GM12878 (cell line): ENCODE data around the gene FZR1. TPM values are rescaled to one million over a fixed set of nuclear protein-coding genes. Genes with fewer than 3 reads are reported as not detected.

ENCODE experiments used
- polyA plus RNA-seq, 11 experiments: library from polyadenylated mRNA; depleted of rRNA in 4 of 11; unstranded in 6 of 11; stranded (reverse) in 5 of 11; fragments of >200 nt; fragmentation: Nextera tagmentation in 4 of 11; fragmentation: Illumina TruSeq in 1 of 11; extraction: Ambion mirVana in 4 of 11; extraction: Trizol in 1 of 11; gene quantifications; 1 replicate in 1 of 11; 2 replicates in 10 of 11; pipeline versions ENCODE4 v1.2.1 to v1.2.3, GENCODE V29; 2011 to 2016; ENCODE audit warnings: inconsistent platforms in 2 of 11, missing spikeins in 2 of 11, low read depth in 1 of 11
- small RNA-seq: library from RNA; depleted of rRNA; stranded (forward); fragments of <200 nt; gene quantifications from one replicate; pipeline ENCODE3, GENCODE V24; 2014
- total RNA-seq, 4 experiments: library from RNA; depleted of rRNA in 3 of 4; stranded (reverse); fragments of >200 nt in 3 of 4; fragmentation: Illumina TruSeq in 1 of 4; extraction: Trizol in 1 of 4; gene quantifications; 2 replicates each; pipeline versions ENCODE4 v1.2.1 to v1.2.3, GENCODE V29; 2013 to 2021

FZR1 gene
- total and polyA plus RNA-seq, 10 of the 15 experiments (the other 5 are each of a cell fraction or from before 2014, with no cell fraction given), result 0.11 to 44.2 (median 29.3) TPM

Small RNA genes lying within 50 kb of the gene (small RNA-seq; reads per million reads assigned to genes)
- gene AC005786.1 (not detected), gene RF00212 (not detected)

Other genes with a start within 250 kb of the FZR1 start
Only the 7 nearest of the 12 such genes appear.
- gene SMIM24, start 25.8 kb upstream of the FZR1 start, total RNA-seq (2014; rRNA removed), result 0.17 TPM in 1 of 2 replicates, not detected in the other
- gene SMIM24, start 25.8 kb upstream of the FZR1 start, total RNA-seq (2014; rRNA removed; fragmentation: Illumina TruSeq; extraction: Trizol), result 0.41 TPM in 1 of 2 replicates, not detected in the other
- 0.36 TPM in 1 of 2 replicates, not detected in the other for gene SMIM24, start 25.8 kb upstream of the FZR1 start, total RNA-seq (2021)
- gene SMIM24, start 25.8 kb upstream of the FZR1 start, polyA plus RNA-seq (2011; rRNA removed), result 0.22 TPM in 1 of 2 replicates, not detected in the other
- gene SMIM24, start 25.8 kb upstream of the FZR1 start, polyA plus RNA-seq (2014; fragmentation: Illumina TruSeq; extraction: Trizol), result 0.24 TPM in 1 of 2 replicates, not detected in the other
- gene SMIM24, start 25.8 kb upstream of the FZR1 start, polyA plus RNA-seq (2014; fragmentation: Nextera tagmentation; extraction: Ambion mirVana), result under 1 TPM; 0.14 to 0.44 TPM
- gene SMIM24, start 25.8 kb upstream of the FZR1 start, polyA plus RNA-seq (2014; rRNA removed), result not detected in 2 replicates
- not detected for gene SMIM24, start 25.8 kb upstream of the FZR1 start, polyA plus RNA-seq (2016; fragmentation: Nextera tagmentation; extraction: Ambion mirVana)
- gene SMIM44, start 22.9 kb upstream of the FZR1 start, total RNA-seq (2014; rRNA removed), result not detected in 2 replicates
- not detected in 2 replicates for gene SMIM44, start 22.9 kb upstream of the FZR1 start, total RNA-seq (2014; rRNA removed; fragmentation: Illumina TruSeq; extraction: Trizol)
- not detected in 2 replicates for gene SMIM44, start 22.9 kb upstream of the FZR1 start, total RNA-seq (2021)
- not detected in 2 replicates for gene SMIM44, start 22.9 kb upstream of the FZR1 start, polyA plus RNA-seq (2011; rRNA removed)
- gene SMIM44, start 22.9 kb upstream of the FZR1 start, polyA plus RNA-seq (2014; fragmentation: Illumina TruSeq; extraction: Trizol), result not detected in 2 replicates
- not detected for gene SMIM44, start 22.9 kb upstream of the FZR1 start, polyA plus RNA-seq (2014; fragmentation: Nextera tagmentation; extraction: Ambion mirVana)
- gene SMIM44, start 22.9 kb upstream of the FZR1 start, polyA plus RNA-seq (2014; rRNA removed), result not detected in 2 replicates
- gene SMIM44, start 22.9 kb upstream of the FZR1 start, polyA plus RNA-seq (2016; fragmentation: Nextera tagmentation; extraction: Ambion mirVana), result not detected
- 20.2 and 25.4 TPM in 2 replicates for gene DOHH, start 5.6 kb upstream of the FZR1 start, total RNA-seq (2014; rRNA removed)
- gene DOHH, start 5.6 kb upstream of the FZR1 start, total RNA-seq (2014; rRNA removed; fragmentation: Illumina TruSeq; extraction: Trizol), result 2.6 and 3.0 TPM in 2 replicates
- 17.7 and 19.3 TPM in 2 replicates for gene DOHH, start 5.6 kb upstream of the FZR1 start, total RNA-seq (2021)
- gene DOHH, start 5.6 kb upstream of the FZR1 start, polyA plus RNA-seq (2011; rRNA removed), result 1.8 and 4.0 TPM in 2 replicates
- 0.22 and 0.48 TPM in 2 replicates for gene DOHH, start 5.6 kb upstream of the FZR1 start, polyA plus RNA-seq (2014; fragmentation: Illumina TruSeq; extraction: Trizol)
- gene DOHH, start 5.6 kb upstream of the FZR1 start, polyA plus RNA-seq (2014; fragmentation: Nextera tagmentation; extraction: Ambion mirVana), result under 1 TPM; 0.11 to 0.38 TPM
- 19.7 and 24.6 TPM in 2 replicates for gene DOHH, start 5.6 kb upstream of the FZR1 start, polyA plus RNA-seq (2014; rRNA removed)
- 10 to 100 TPM; 23.5 to 28.6 TPM for gene DOHH, start 5.6 kb upstream of the FZR1 start, polyA plus RNA-seq (2016; fragmentation: Nextera tagmentation; extraction: Ambion mirVana)
- not detected in 2 replicates for gene TEKTIP1, start 32.9 kb downstream of the FZR1 start, total RNA-seq (2014; rRNA removed)
- gene TEKTIP1, start 32.9 kb downstream of the FZR1 start, total RNA-seq (2014; rRNA removed; fragmentation: Illumina TruSeq; extraction: Trizol), result not detected in 2 replicates
- 1.7 and 2.6 TPM in 2 replicates for gene TEKTIP1, start 32.9 kb downstream of the FZR1 start, total RNA-seq (2021)
- 0.18 TPM in 1 of 2 replicates, not detected in the other for gene TEKTIP1, start 32.9 kb downstream of the FZR1 start, polyA plus RNA-seq (2011; rRNA removed)
- not detected in 2 replicates for gene TEKTIP1, start 32.9 kb downstream of the FZR1 start, polyA plus RNA-seq (2014; fragmentation: Illumina TruSeq; extraction: Trizol)
- not detected for gene TEKTIP1, start 32.9 kb downstream of the FZR1 start, polyA plus RNA-seq (2014; fragmentation: Nextera tagmentation; extraction: Ambion mirVana)
- gene TEKTIP1, start 32.9 kb downstream of the FZR1 start, polyA plus RNA-seq (2014; rRNA removed), result 0.69 and 1.1 TPM in 2 replicates
- under 1 TPM; 0.45 to 0.60 TPM for gene TEKTIP1, start 32.9 kb downstream of the FZR1 start, polyA plus RNA-seq (2016; fragmentation: Nextera tagmentation; extraction: Ambion mirVana)
- gene MFSD12, start 51.3 kb downstream of the FZR1 start, total RNA-seq (2014; rRNA removed), result 49.1 and 50.5 TPM in 2 replicates
- 14.2 and 15.3 TPM in 2 replicates for gene MFSD12, start 51.3 kb downstream of the FZR1 start, total RNA-seq (2014; rRNA removed; fragmentation: Illumina TruSeq; extraction: Trizol)
- 56.3 and 65.9 TPM in 2 replicates for gene MFSD12, start 51.3 kb downstream of the FZR1 start, total RNA-seq (2021)
- gene MFSD12, start 51.3 kb downstream of the FZR1 start, polyA plus RNA-seq (2011; rRNA removed), result 8.4 and 18.2 TPM in 2 replicates
- gene MFSD12, start 51.3 kb downstream of the FZR1 start, polyA plus RNA-seq (2014; fragmentation: Illumina TruSeq; extraction: Trizol), result 6.6 and 13.8 TPM in 2 replicates
- gene MFSD12, start 51.3 kb downstream of the FZR1 start, polyA plus RNA-seq (2014; fragmentation: Nextera tagmentation; extraction: Ambion mirVana), result 1 to 10 TPM in 1 of 2 experiments, under 1 TPM in 1; 0.58 to 1.9 TPM
- gene MFSD12, start 51.3 kb downstream of the FZR1 start, polyA plus RNA-seq (2014; rRNA removed), result 53.8 and 71.4 TPM in 2 replicates
- 10 to 100 TPM in 1 of 2 experiments, 1 to 10 TPM in 1; 7.3 to 25.0 TPM for gene MFSD12, start 51.3 kb downstream of the FZR1 start, polyA plus RNA-seq (2016; fragmentation: Nextera tagmentation; extraction: Ambion mirVana)
- 62.9 and 68.5 TPM in 2 replicates for gene HMG20B, start 66.6 kb downstream of the FZR1 start, total RNA-seq (2014; rRNA removed)
- gene HMG20B, start 66.6 kb downstream of the FZR1 start, total RNA-seq (2014; rRNA removed; fragmentation: Illumina TruSeq; extraction: Trizol), result 21.8 and 22.5 TPM in 2 replicates
- 80.9 and 86.4 TPM in 2 replicates for gene HMG20B, start 66.6 kb downstream of the FZR1 start, total RNA-seq (2021)
- gene HMG20B, start 66.6 kb downstream of the FZR1 start, polyA plus RNA-seq (2011; rRNA removed), result 22.7 and 30.4 TPM in 2 replicates
- gene HMG20B, start 66.6 kb downstream of the FZR1 start, polyA plus RNA-seq (2014; fragmentation: Illumina TruSeq; extraction: Trizol), result 7.8 and 12.9 TPM in 2 replicates
- 1 to 10 TPM in 1 of 2 experiments, under 1 TPM in 1; 0.37 to 1.8 TPM for gene HMG20B, start 66.6 kb downstream of the FZR1 start, polyA plus RNA-seq (2014; fragmentation: Nextera tagmentation; extraction: Ambion mirVana)
- gene HMG20B, start 66.6 kb downstream of the FZR1 start, polyA plus RNA-seq (2014; rRNA removed), result 92.7 and 104 TPM in 2 replicates
- gene HMG20B, start 66.6 kb downstream of the FZR1 start, polyA plus RNA-seq (2016; fragmentation: Nextera tagmentation; extraction: Ambion mirVana), result 10 to 100 TPM; 63.6 to 69.1 TPM
- gene GIPC3, start 79.2 kb downstream of the FZR1 start, total RNA-seq (2014; rRNA removed), result not detected in 2 replicates
- not detected in 2 replicates for gene GIPC3, start 79.2 kb downstream of the FZR1 start, total RNA-seq (2014; rRNA removed; fragmentation: Illumina TruSeq; extraction: Trizol)
- not detected in 2 replicates for gene GIPC3, start 79.2 kb downstream of the FZR1 start, total RNA-seq (2021)
- not detected in 2 replicates for gene GIPC3, start 79.2 kb downstream of the FZR1 start, polyA plus RNA-seq (2011; rRNA removed)
- gene GIPC3, start 79.2 kb downstream of the FZR1 start, polyA plus RNA-seq (2014; fragmentation: Illumina TruSeq; extraction: Trizol), result not detected in 2 replicates
- not detected for gene GIPC3, start 79.2 kb downstream of the FZR1 start, polyA plus RNA-seq (2014; fragmentation: Nextera tagmentation; extraction: Ambion mirVana)
- gene GIPC3, start 79.2 kb downstream of the FZR1 start, polyA plus RNA-seq (2014; rRNA removed), result not detected in 2 replicates
- gene GIPC3, start 79.2 kb downstream of the FZR1 start, polyA plus RNA-seq (2016; fragmentation: Nextera tagmentation; extraction: Ambion mirVana), result not detected